Measurements from ENCODE around the gene WDR45B.
A peak's percentile ranks its signal among the peaks of the same experiment; 100 is the strongest.

Gene WDR45B

DNA sequence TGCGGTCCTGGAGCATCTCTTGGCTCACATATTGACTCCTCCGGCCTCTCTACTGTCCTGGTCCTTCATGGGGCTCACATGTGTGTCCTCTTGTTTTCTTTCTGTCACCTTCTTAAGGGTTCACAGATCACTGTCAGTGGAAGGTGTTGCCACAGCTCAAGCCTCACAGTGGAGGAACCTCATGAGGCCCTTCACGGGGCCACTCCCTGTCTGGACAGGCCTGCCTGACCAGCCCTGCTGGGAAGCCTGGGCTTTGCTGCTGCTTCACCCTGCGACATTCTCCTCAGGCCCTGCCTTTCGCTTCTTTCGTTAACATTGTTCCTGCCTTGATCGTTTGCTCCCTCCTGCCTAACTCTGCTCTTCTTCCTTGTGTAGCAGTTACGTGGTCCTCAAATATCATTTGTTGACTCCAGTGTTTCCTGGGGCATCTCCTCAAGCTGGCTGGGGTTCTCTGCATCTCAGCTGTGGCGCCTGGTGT is 55.9 kb downstream of the WDR45B start:
- peaks cover 0 to 44% (median 35%) of the 10 kb centered on the region in 4 donors for H3K4me1 ChIP-seq

DNA sequence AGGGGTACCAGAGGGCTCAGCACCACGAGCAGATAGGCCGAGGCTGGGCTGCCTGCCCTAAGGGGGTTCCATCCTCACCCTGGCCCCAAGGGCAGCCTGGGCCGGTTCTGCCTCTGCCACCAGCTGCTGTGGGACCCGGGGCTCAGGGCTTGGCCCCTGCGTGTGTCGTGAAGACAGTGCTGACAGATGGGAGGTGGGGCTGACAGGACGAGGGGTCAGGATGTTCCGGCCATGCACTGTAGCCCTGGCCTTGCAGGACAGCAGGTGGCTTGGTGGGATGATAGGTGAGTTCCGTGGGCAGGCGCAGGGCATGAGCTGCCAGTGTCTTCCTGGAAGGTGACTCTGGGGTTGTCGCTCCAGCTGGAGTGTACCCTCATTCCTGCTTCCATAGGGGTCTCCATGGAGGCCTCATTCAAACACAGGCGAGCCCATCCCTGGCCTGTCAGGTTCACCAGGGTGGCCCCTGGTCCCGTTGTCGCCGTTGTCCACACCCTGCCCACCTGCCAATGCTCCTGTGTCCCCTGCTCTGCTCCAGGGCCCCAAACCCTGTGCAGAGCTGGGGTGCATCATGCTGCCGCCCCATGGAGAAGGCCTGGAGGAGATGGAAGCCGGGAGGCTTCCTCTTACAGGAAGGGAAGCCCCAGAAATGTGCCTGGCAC is 57.2 kb downstream of the WDR45B start:
- TF ChIP-seq, protein P1, sequence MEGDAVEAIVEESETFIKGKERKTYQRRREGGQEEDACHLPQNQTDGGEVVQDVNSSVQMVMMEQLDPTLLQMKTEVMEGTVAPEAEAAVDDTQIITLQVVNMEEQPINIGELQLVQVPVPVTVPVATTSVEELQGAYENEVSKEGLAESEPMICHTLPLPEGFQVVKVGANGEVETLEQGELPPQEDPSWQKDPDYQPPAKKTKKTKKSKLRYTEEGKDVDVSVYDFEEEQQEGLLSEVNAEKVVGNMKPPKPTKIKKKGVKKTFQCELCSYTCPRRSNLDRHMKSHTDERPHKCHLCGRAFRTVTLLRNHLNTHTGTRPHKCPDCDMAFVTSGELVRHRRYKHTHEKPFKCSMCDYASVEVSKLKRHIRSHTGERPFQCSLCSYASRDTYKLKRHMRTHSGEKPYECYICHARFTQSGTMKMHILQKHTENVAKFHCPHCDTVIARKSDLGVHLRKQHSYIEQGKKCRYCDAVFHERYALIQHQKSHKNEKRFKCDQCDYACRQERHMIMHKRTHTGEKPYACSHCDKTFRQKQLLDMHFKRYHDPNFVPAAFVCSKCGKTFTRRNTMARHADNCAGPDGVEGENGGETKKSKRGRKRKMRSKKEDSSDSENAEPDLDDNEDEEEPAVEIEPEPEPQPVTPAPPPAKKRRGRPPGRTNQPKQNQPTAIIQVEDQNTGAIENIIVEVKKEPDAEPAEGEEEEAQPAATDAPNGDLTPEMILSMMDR (IDR thresholded peaks at IDR 0.05), result no peak
- Histone ChIP-seq H3K27ac (peak overlapping the region; percentile 88 to 90), H3K9me3 (no peaks in the 10 kb centered on the region), H3K36me3 (peaks cover 13 to 36% (median 24%) of the 10 kb centered on the region in 3 donors), H3K4me1 (peaks cover 0 to 44% (median 35%) of the 10 kb centered on the region in 4 donors), H3K4me3 (no peak overlapping the region), H3K27me3 (no peaks in the 10 kb centered on the region)
- no peak for DNase-seq
- intact Hi-C loops (cut with DNase I; ENCODE audit: low total_unique reads), result loop anchor here (10.0 kb wide), 1 partner anchor 104 kb away; the partner anchor contains the start of gene RAB40B

More for the DNA sequence above, 55.9 kb downstream of the WDR45B start:
- Histone ChIP-seq H3K27me3 (no peaks in the 10 kb centered on the region), H3K4me3 (peak overlapping the region; percentile 59 to 80), H3K36me3 (peaks cover 21 to 39% (median 26%) of the 10 kb centered on the region in 3 donors), H3K9me3 (no peaks in the 10 kb centered on the region), H3K27ac (peak overlapping the region; percentile 88 to 90)
- no peak for DNase-seq
- intact Hi-C loops (cut with DNase I; ENCODE audit: low total_unique reads), result loop anchor here (10.0 kb wide), 1 partner anchor 102 kb away; the partner anchor contains the start of gene RAB40B
- TF ChIP-seq, protein P1 (IDR thresholded peaks at IDR 0.05), result no peak

DNA sequence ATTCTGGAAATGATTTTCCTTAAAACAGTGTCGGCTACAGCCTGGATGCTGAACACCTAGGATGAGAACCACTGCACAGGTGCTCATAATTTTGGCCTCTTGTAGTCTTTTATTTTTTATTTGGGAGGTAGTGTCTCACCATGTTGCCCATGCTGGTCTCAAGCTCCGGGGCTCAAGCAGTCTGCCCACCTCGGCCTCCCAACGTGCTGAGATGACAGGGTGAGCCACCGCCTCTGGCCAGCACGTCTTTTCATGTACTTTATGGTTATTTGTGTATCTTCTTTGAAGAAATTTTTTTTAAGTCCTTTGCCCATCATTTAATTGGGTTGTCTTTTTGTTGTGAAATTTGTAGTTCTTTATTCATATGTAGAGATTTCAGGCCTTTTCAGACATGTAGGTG is 58.0 kb downstream of the WDR45B start:
- Histone ChIP-seq H3K27ac (peak overlapping the region in 1 of 2 donors; percentile 90), H3K9me3 (no peaks in the 10 kb centered on the region), H3K36me3 (peaks cover 18 to 34% (median 21%) of the 10 kb centered on the region in 3 donors), H3K4me1 (peaks cover 0 to 41% (median 35%) of the 10 kb centered on the region in 4 donors), H3K27me3 (no peaks in the 10 kb centered on the region), H3K4me3 (no peak overlapping the region)
- TF ChIP-seq, protein P1 (IDR thresholded peaks at IDR 0.05), result no peak
- no peak for DNase-seq
- intact Hi-C loops (cut with DNase I; ENCODE audit: low total_unique reads), result loop anchor here (10.0 kb wide), 1 partner anchor 105 kb away; the partner anchor contains the start of gene RAB40B

DNA sequence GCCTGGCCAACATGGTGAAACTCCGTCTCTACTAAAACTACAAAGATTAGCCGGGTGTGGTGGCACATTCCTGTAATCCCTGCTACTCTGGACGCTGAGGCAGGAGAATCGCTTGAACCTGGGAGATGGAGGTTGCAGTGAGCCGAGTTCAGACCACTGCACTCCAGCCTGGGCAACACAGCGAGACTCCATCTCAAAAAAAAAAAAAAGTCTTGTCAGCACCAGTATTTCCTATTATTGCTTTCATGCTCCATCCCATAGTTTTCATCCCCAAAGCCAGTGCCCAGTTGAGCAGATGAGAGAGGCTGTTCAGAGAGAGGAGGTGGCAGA is 58.4 kb downstream of the WDR45B start:
- Histone ChIP-seq H3K9me3 (no peaks in the 10 kb centered on the region), H3K36me3 (peaks cover 18 to 35% (median 23%) of the 10 kb centered on the region in 3 donors), H3K4me1 (peaks cover 0 to 39% (median 33%) of the 10 kb centered on the region in 4 donors), H3K27ac (peak overlapping the region in 1 of 2 donors; percentile 90), H3K4me3 (no peak overlapping the region), H3K27me3 (no peaks in the 10 kb centered on the region)
- DNase-seq, result no peak
- TF ChIP-seq, protein P1 (IDR thresholded peaks at IDR 0.05), result no peak
- intact Hi-C loops (cut with DNase I; ENCODE audit: low total_unique reads), result loop anchor here (10.0 kb wide), 1 partner anchor 105 kb away; the partner anchor contains the start of gene RAB40B

DNA sequence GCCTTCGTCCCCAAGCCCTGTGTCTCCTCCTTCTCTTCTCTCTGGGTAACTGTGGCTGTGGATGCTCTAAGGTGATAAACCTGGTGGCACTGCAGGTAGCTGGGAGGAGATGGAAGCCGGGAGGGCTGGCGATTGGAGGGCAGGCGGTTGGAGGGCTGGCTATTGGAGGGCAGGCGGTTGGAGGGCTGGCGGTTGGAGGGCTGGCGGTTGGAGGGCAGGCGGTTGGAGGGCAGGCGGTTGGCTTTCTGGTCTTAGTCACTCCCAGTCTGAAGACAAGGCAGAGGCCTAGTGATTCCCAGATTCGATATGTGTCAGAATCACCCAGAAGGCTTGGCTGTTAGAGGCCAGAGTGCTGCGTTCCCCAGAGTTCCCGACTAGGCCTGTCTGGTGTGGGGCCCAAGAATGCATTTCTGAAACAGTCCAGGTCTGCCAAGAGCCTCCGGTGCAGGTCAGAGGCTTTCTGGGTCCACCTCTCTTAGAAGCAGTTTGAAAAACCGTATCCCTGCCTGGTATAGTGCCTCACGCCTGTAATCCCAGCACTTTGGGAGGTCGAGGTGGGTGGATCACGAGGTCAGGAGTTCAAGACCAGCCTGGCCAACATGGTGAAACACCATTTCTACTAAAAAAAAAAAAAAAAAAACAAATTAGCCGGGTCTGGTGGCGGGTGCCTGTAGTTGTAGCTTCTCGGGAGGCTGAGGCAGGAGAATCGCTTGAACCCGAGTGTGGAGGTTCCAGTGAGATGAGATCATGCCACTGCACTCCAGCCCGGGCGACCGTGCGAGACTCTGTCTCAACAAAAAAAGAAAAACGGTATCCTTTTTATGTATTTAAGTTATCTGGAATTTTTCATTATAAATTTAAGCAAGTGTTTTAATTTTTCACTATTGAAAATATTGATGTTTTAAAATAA is 59.7 kb downstream of the WDR45B start:
- Histone ChIP-seq H3K9me3 (no peaks in the 10 kb centered on the region), H3K4me3 (no peak overlapping the region), H3K27ac (no peak overlapping the region), H3K4me1 (peaks cover 0 to 26% (median 24%) of the 10 kb centered on the region in 4 donors), H3K27me3 (no peaks in the 10 kb centered on the region), H3K36me3 (peaks cover 24 to 48% (median 34%) of the 10 kb centered on the region in 3 donors)
- intact Hi-C loops (cut with DNase I; ENCODE audit: low total_unique reads), result no loop called here
- no peak for DNase-seq
- TF ChIP-seq, protein P1 (IDR thresholded peaks at IDR 0.05), result no peak
